ENCODE measurements around the gene FAM111B.

FAM111B gene

GRCh38 chr11:59158206-59159068 lies 51.4 kb downstream of the FAM111B start:
- peak; percentile 76 for DNase-seq

GRCh38 chr11:59164028-59164427 lies 57.0 kb downstream of the FAM111B start:
- DNase-seq, result no peak

GRCh38 chr11:59171508-59172322 lies 64.7 kb downstream of the FAM111B start, which contains the start of gene DTX4:
DTX4 (plus strand) TSS chr11:59172132; CDS start chr11:59172596, 464 bp downstream.
- peak; percentile 99 for DNase-seq

DNA sequence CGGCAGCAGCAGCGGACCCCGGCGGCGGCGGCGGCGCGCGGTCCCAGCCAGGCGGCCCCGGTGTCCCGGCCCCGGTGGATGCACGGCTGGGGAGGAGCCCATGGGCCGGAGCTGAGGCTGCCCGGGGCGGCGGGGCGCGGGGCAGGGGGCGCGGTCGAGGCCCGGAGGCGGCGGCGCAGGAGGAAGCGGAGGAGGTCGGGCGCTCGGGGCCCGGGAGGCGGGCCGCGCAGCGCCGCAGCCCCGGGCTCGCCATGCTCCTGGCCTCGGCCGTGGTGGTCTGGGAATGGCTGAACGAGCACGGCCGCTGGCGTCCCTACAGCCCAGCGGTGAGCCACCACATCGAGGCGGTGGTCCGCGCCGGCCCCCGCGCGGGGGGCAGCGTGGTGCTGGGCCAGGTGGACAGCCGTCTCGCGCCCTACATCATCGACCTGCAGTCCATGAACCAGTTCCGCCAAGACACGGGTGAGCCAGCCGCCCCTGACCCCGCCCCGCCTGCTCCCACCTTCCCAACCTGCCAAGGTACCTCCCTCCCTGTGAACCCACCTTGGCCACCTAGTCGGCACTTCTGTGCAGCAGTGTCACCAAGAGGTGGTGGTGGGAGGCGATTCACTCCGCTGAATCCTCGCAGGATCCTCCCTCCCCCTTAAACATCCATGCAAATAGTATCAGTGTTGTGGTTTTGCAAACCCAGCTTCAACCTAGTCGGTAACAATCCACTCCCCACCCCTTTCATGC lies 65.5 kb downstream of the FAM111B start:
- DNase-seq, result no peak

- DNase-seq, result peak; percentile 87
Observed at GRCh38 chr11:59173080-59173963, 66.3 kb downstream of the FAM111B start.

- peak; percentile 47 for DNase-seq
Observed at GRCh38 chr11:59173964-59174663, 67.1 kb downstream of the FAM111B start.

DNA sequence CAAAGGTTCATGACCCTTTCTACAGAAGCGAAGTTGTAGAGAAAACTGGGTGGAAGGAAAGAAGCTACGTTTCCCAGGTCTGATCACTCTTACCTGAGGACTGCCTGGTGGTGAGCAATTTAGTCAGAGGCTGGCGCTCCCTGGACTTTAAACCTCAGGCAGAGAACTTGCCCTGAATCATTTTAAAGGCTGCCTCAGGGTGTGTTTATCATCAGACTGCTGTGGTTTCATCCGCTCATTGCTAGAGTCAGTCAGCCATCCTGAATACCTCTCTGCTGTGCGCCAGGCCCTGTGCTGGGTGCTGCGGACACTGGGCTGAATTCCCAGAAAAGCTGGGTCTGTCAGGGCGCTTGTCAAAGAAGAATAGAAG lies 67.6 kb downstream of the FAM111B start:
- DNase-seq, result no peak

- peak; percentile 43 for DNase-seq
Observed at GRCh38 chr11:59175091-59175501, 68.1 kb downstream of the FAM111B start.

- no peak for DNase-seq
Observed at GRCh38 chr11:59176330-59176729, 69.3 kb downstream of the FAM111B start.
